ENCODE measurements around the gene OR4F16. TPM values are rescaled to one million over a fixed set of nuclear protein-coding genes. Genes with fewer than 3 reads are reported as not detected.
"Not testable (repeated sequence)": the region's sequence is repeated elsewhere in the genome, so short reads cannot be mapped to it uniquely, and the experiment has no call there.

OR4F16 gene
- not detected for polyA plus RNA-seq (ENCODE audit: insufficient read length)

GRCh38 chr1:686554-686953 lies at the start of gene OR4F16:
Gene OR4F16 (minus strand): TSS chr1:686654. CDS start chr1:686654, 0 bp downstream.
- DNase-seq, result not testable (repeated sequence)

GRCh38 chr1:733649-734048 lies 47.2 kb upstream of the OR4F16 start:
- DNase-seq, result not testable (repeated sequence)

- not testable (repeated sequence) for DNase-seq
Measured at GRCh38 chr1:727040-727439, 40.6 kb upstream of the OR4F16 start.

Other genes with a start within 250 kb of the OR4F16 start
- not detected for gene OR4F29, start 235.0 kb downstream of the OR4F16 start, polyA plus RNA-seq (ENCODE audit: insufficient read length)
- gene SAMD11, start 237.3 kb upstream of the OR4F16 start, polyA plus RNA-seq (ENCODE audit: insufficient read length), result 2.7 TPM

All from hindlimb muscle (tissue), 1 donor.